CD4-positive, alpha-beta T cell (primary cell): ENCODE data around the gene DCPS. TPM values are rescaled to one million over a fixed set of nuclear protein-coding genes. Genes with fewer than 3 reads are reported as not detected.

Experiments used
- ATAC-seq: fragments of 200-7000 bp; cut with Tn5 transposase; one replicate; pipeline ENCODE4 v1.10.0; 2022; ENCODE audit warnings: mild to moderate bottlenecking; ENCODE audit not compliant: poor library complexity
- CTCF ChIA-PET: fragments of 350-600 bp; sonication (Branson Sonifier 250); formaldehyde crosslinking; loops from one replicate; lab custom pipeline; 2021; ENCODE audit warnings: antibody characterized with exemption, inconsistent platforms; lab: Charles Lee
- POLR2A ChIA-PET: fragments of 350-600 bp; sonication (Branson Sonifier 250); formaldehyde crosslinking; loops from one replicate; lab custom pipeline; 2021; ENCODE audit warnings: antibody characterized with exemption, inconsistent platforms; lab: Charles Lee
- DNase-seq, 14 experiments: peaks; one replicate each; pipeline ENCODE4 v3.0.0-alpha.2; 2013 to 2020; ENCODE audit warnings: mixed read lengths in 2 of 14
- H3K27ac ChIP-seq, 2 donors: one replicate each; pipeline versions ENCODE4 v1.5.1 to v1.7.0; 2013; ENCODE audit warnings: low read length in 2 of 2, low read depth in 1 of 2, mild to moderate bottlenecking in 1 of 2
- H3K27me3 ChIP-seq, 2 experiments: 1 replicate in 1 of 2; 2 replicates in 1 of 2; pipeline versions ENCODE4 v1.6.1 to v1.7.0; 2013; ENCODE audit warnings: low read length in 2 of 2, control low read depth in 1 of 2, mild to moderate bottlenecking in 1 of 2, moderate library complexity in 1 of 2; ENCODE audit not compliant: insufficient read depth in 2 of 2, control insufficient read depth in 1 of 2
- H3K36me3 ChIP-seq: one replicate; pipeline ENCODE4 v1.6.1; 2013; ENCODE audit warnings: low read length, control low read depth; ENCODE audit not compliant: insufficient read depth
- H3K4me1 ChIP-seq: one replicate; pipeline ENCODE4 v1.6.1; 2013; ENCODE audit warnings: low read length, control low read depth; ENCODE audit not compliant: insufficient read depth
- H3K4me3 ChIP-seq: one replicate; pipeline ENCODE4 v1.5.1; 2013; ENCODE audit warnings: mild to moderate bottlenecking, low read length, moderate library complexity
- H3K9me3 ChIP-seq, 2 experiments: 1 replicate in 1 of 2; 2 replicates in 1 of 2; pipeline versions ENCODE4 v1.6.1 to v1.7.0; 2013; ENCODE audit warnings: low read length in 2 of 2, mild to moderate bottlenecking in 2 of 2, control low read depth in 1 of 2, moderate library complexity in 1 of 2; ENCODE audit not compliant: control insufficient read depth in 1 of 2, insufficient read depth in 1 of 2
- H3K27ac Mint-ChIP-seq: one replicate; pipeline ENCODE4 v1.8.0; 2020; ENCODE audit warnings: mixed read lengths
- H3K27me3 Mint-ChIP-seq: one replicate; pipeline ENCODE4 v1.8.0; 2021; ENCODE audit warnings: mixed read lengths
- H3K36me3 Mint-ChIP-seq: one replicate; pipeline ENCODE4 v1.8.0; 2021; ENCODE audit warnings: low read depth, mixed read lengths
- H3K4me1 Mint-ChIP-seq: one replicate; pipeline ENCODE4 v1.8.0; 2021; ENCODE audit warnings: low read depth, mixed read lengths
- H3K4me3 Mint-ChIP-seq: one replicate; pipeline ENCODE4 v1.8.0; 2020; ENCODE audit warnings: mild to moderate bottlenecking, mixed read lengths
- H3K9me3 Mint-ChIP-seq: one replicate; pipeline ENCODE4 v1.8.0; 2020; ENCODE audit warnings: mixed read lengths
- CTCF ChIP-seq: fragments of 200-600 bp; IDR thresholded peaks from one replicate; pipeline ENCODE4 v1.8.0; 2022; ENCODE audit warnings: antibody characterized with exemption, mild to moderate bottlenecking
- intact Hi-C, 2 experiments: fragments of 100-400 bp; cut with DNase I in 1 of 2; cut with micrococcal nuclease in 1 of 2; formaldehyde crosslinking; loops; one replicate each; pipeline versions ENCODE4 v1.15.1 to v1.9.0; 2023 to 2025; cut with DNase I, micrococcal nuclease
- total RNA-seq, 174 experiments: library from RNA in 2 of 174; stranded (reverse) in 2 of 174; gene quantifications; one replicate each; pipeline ENCODE4 v1.2.3 and lab custom pipeline; 2021 to 2026

The DCPS gene
- total RNA-seq, 2 experiments from 2014 or later: 6.2 to 6.3 TPM

GRCh38 chr11:126328444-126328843 is 24.6 kb downstream of the DCPS start:
- H3K27ac Mint-ChIP-seq: no peak overlapping the region
- DNase-seq (no peak), ATAC-seq (no peak)
- H3K4me3 Mint-ChIP-seq: no peak overlapping the region
- Histone ChIP-seq H3K36me3 (peaks cover 26% of the 10 kb centered on the region), H3K4me1 (no peaks in the 10 kb centered on the region), H3K4me3 (no peak overlapping the region), H3K27me3 (no peaks in the 10 kb centered on the region), H3K27ac (no peak overlapping the region), H3K9me3 (no peaks in the 10 kb centered on the region)
- intact Hi-C loops: no loop called here
- no peaks in the 10 kb centered on the region for H3K27me3 Mint-ChIP-seq
- H3K9me3 Mint-ChIP-seq: no peaks in the 10 kb centered on the region
- ChIA-PET CTCF (no interaction called here), POLR2A (no interaction called here)
- peaks cover 18% of the 10 kb centered on the region for H3K4me1 Mint-ChIP-seq
- peaks cover 60% of the 10 kb centered on the region for H3K36me3 Mint-ChIP-seq
- no peak for TF ChIP-seq CTCF

- Mint-ChIP-seq H3K27me3 (no peaks in the 10 kb centered on the region), H3K36me3 (peaks cover 67% of the 10 kb centered on the region), H3K4me3 (no peak overlapping the region), H3K9me3 (no peaks in the 10 kb centered on the region), H3K27ac (no peak overlapping the region), H3K4me1 (peaks cover 18% of the 10 kb centered on the region)
- no peaks in the 10 kb centered on the region for H3K4me1 ChIP-seq
- ChIA-PET POLR2A (no interaction called here), CTCF (no interaction called here)
- H3K9me3 ChIP-seq: no peaks in the 10 kb centered on the region
- no peak overlapping the region for H3K4me3 ChIP-seq
- peaks cover 30% of the 10 kb centered on the region for H3K36me3 ChIP-seq
- no peak for DNase-seq
- no peak for ATAC-seq
- no peaks in the 10 kb centered on the region for H3K27me3 ChIP-seq
- no peak overlapping the region for H3K27ac ChIP-seq
- no peak for TF ChIP-seq CTCF
- intact Hi-C loops: no loop called here
Measured at GRCh38 chr11:126328938-126329643, 25.2 kb downstream of the DCPS start.

- H3K36me3 ChIP-seq: peaks cover 34% of the 10 kb centered on the region
Measured at GRCh38 chr11:126329644-126330211, 25.9 kb downstream of the DCPS start.

More at GRCh38 chr11:126329644-126330211, 25.9 kb downstream of the DCPS start:
- Histone ChIP-seq H3K4me1 (no peaks in the 10 kb centered on the region), H3K4me3 (no peak overlapping the region), H3K27me3 (no peaks in the 10 kb centered on the region), H3K9me3 (no peaks in the 10 kb centered on the region), H3K27ac (no peak overlapping the region)
- POLR2A ChIA-PET: interaction anchor here (1.3 kb wide), 1 partner anchor 11 kb away, joined by 4 read pairs; no protein-coding TSS in a partner anchor
- ATAC-seq (no peak), DNase-seq (peak in 2 of 14 experiments; percentile 34 to 51)
- no peak for TF ChIP-seq CTCF
- Mint-ChIP-seq H3K9me3 (no peaks in the 10 kb centered on the region), H3K27me3 (no peaks in the 10 kb centered on the region), H3K27ac (no peak overlapping the region), H3K36me3 (peaks cover 69% of the 10 kb centered on the region), H3K4me3 (no peak overlapping the region), H3K4me1 (peaks cover 18% of the 10 kb centered on the region)
- intact Hi-C loops: no loop called here
- CTCF ChIA-PET: no interaction called here
